ENCODE results near the gene RAP1GAP2.
A peak's percentile ranks its signal among the peaks of the same experiment; 100 is the strongest.

Gene RAP1GAP2

GRCh38 chr17:3019761-3020160 lies 223.5 kb downstream of the RAP1GAP2 start:
- Histone ChIP-seq H3K36me3 (ENCODE audit: control insufficient read depth in 2 of 2, insufficient read depth in 1 of 2, low read length in 2 of 2) (peaks cover 14 to 44% of the 10 kb centered on the region in 2 experiments), H3K4me3 (ENCODE audit: low read depth, low read length) (no peak overlapping the region), H3K27ac (ENCODE audit: extremely low read depth, low read depth, low read length) (no peak overlapping the region), H3K9me3 (ENCODE audit: control insufficient read depth, insufficient read depth, low read depth, low read length) (no peaks in the 10 kb centered on the region; the same call in none of the 2 replicates), H3K4me1 (ENCODE audit: control insufficient read depth, insufficient read depth, low read length) (no peaks in the 10 kb centered on the region)
- TF ChIP-seq ZBTB44 (tag by site-specific recombination; IDR thresholded peaks at IDR 0.05), result no peak
- no peak for TF ChIP-seq ZNF660 (tag by site-specific recombination; IDR thresholded peaks at IDR 0.05)
- ChIA-PET CTCF (interaction anchor here (1.0 to 1.4 kb wide), 2 partner anchors 167 to 171 kb away, joined by 3 to 5 read pairs; no protein-coding TSS in a partner anchor), POLR2A (interaction anchor here (0.6 kb wide), 1 partner anchor 474 kb away, joined by 4 read pairs; no protein-coding TSS in a partner anchor)

GRCh38 chr17:3020381-3020780 lies 224.1 kb downstream of the RAP1GAP2 start:
- no peak for TF ChIP-seq ZBTB8A (tag by site-specific recombination; IDR thresholded peaks at IDR 0.05)
- no peak for TF ChIP-seq KLF16 (tag by site-specific recombination; IDR thresholded peaks at IDR 0.05)
- TF ChIP-seq ZNF792 (tag by site-specific recombination; IDR thresholded peaks at IDR 0.05), result no peak
- TF ChIP-seq CTCF (tag by site-specific recombination; IDR thresholded peaks at IDR 0.05), result no peak
- no peak for TF ChIP-seq KLF1 (tag by site-specific recombination; IDR thresholded peaks at IDR 0.05)
- no peak for TF ChIP-seq ZBTB6 (tag by site-specific recombination; IDR thresholded peaks at IDR 0.05)
- TF ChIP-seq ZNF560 (tag by site-specific recombination; IDR thresholded peaks at IDR 0.05; ENCODE audit: borderline replicate concordance), result no peak
- Histone ChIP-seq H3K27ac (ENCODE audit: extremely low read depth, low read depth, low read length) (no peak overlapping the region), H3K9me3 (ENCODE audit: control insufficient read depth, insufficient read depth, low read depth, low read length) (no peaks in the 10 kb centered on the region; the same call in none of the 2 replicates), H3K4me3 (ENCODE audit: low read depth, low read length) (no peak overlapping the region), H3K4me1 (ENCODE audit: control insufficient read depth, insufficient read depth, low read length) (no peaks in the 10 kb centered on the region), H3K36me3 (ENCODE audit: control insufficient read depth in 2 of 2, insufficient read depth in 1 of 2, low read length in 2 of 2) (peaks cover 14 to 44% of the 10 kb centered on the region in 2 experiments)
- ChIA-PET CTCF (interaction anchor here (0.5 kb wide), 1 partner anchor 663 kb away, joined by 3 read pairs; no protein-coding TSS in a partner anchor), POLR2A (no interaction called here)

GRCh38 chr17:3022197-3022596 lies 226.0 kb downstream of the RAP1GAP2 start:
- H3K36me3 ChIP-seq (ENCODE audit: control insufficient read depth in 2 of 2, insufficient read depth in 1 of 2, low read length in 2 of 2), result peaks cover 14 to 47% of the 10 kb centered on the region in 2 experiments
- TF ChIP-seq ZFP37 (tag by site-specific recombination; IDR thresholded peaks at IDR 0.05), result no peak
- TF ChIP-seq ZNF169 (tag by site-specific recombination; IDR thresholded peaks at IDR 0.05), result no peak
- no peak for TF ChIP-seq ZNF324 (tag by site-specific recombination; IDR thresholded peaks at IDR 0.05)
- TF ChIP-seq ZNF645 (tag by site-specific recombination; IDR thresholded peaks at IDR 0.05), result no peak
- TF ChIP-seq GFI1B (tag by site-specific recombination; IDR thresholded peaks at IDR 0.05), result no peak
- TF ChIP-seq ZNF140 (tag by site-specific recombination; IDR thresholded peaks at IDR 0.05), result peak; percentile 99
- no peak for TF ChIP-seq ZBTB44 (tag by site-specific recombination; IDR thresholded peaks at IDR 0.05)
- TF ChIP-seq ZNF157 (tag by site-specific recombination; IDR thresholded peaks at IDR 0.05), result no peak
- no peak overlapping the region for H3K27ac ChIP-seq (ENCODE audit: extremely low read depth, low read depth, low read length)
- no peaks in the 10 kb centered on the region; the same call in none of the 2 replicates for H3K9me3 ChIP-seq (ENCODE audit: control insufficient read depth, insufficient read depth, low read depth, low read length)
- POLR2A ChIA-PET, result no interaction called here
- no peak overlapping the region for H3K4me3 ChIP-seq (ENCODE audit: low read depth, low read length)
- no peaks in the 10 kb centered on the region for H3K4me1 ChIP-seq (ENCODE audit: control insufficient read depth, insufficient read depth, low read length)
- CTCF ChIA-PET, result interaction anchor here (1.2 kb wide), 1 partner anchor 235 kb away, joined by 5 read pairs; no protein-coding TSS in a partner anchor
